ENCODE measurements around the gene SCD.

Gene SCD

DNA sequence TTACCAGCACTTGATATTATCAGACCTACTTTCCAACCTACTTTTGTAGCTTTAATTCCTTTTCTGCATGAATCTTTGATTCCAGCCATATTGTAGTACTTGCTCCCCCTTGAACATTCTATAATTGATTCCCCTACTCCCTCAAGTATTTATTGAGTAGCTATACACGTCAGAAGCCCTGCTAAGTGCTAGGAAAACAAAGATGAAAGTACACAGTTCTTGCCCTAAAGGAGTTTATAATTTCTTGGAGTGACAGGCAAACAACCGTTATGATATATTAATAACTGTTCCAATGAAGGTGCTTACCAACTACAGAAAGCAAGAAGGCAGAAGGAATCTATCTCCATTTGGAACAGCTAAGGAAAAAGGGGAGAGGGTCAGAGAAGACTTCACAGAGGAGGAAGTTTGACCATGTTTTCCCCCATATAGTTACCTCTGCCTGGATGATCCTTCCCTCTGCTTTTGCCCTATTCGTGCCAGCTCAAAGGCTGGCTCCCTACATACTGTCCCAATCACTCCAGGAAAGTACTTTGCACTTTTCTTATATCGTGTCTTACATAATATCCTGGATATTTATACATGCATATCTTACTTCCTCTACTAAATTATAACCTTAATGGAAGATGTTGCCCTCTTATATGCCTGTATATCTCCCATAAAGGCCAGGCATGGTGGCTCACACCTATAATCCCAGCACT lies 54.7 kb downstream of the SCD start:
- DNase-seq, result no peak

DNA sequence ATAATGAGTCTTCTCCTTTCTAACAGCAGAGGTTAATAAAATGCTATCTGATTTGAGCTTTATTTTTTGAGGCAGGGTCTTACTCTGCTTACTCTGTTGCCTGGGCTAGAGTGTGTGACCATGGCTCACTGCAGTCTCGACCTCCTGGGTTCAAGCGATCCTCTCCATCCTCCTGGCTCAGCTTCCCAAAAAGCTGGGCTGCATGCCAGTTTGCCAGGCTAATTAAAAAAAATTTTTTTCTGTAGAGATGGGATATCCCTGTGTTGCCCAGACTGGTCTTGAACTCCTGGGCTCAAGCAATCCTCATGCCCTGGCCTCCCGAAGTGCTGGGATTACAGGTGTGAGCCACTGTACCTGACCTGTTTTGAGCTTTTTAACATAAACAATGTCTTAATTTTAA lies 56.7 kb downstream of the SCD start:
- no peak for DNase-seq

DNA sequence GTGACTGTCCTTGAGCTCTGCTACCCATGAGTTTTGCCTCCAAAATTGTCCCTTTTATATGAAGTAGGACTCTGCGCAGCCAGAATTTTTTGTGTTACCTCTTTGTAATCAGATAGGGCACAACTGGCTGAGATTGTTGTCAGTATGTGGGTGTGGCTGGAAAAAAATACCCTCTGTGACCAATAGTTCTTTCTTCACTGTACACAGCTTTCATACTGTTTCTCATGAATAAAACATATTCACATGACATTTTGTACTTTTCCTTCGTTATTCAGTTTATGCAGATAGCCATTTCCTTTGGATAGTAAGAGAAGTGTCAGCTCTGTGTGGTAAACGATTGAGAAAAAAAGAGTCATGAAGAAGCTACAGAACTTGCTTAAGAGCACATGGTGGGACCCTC lies 66.1 kb downstream of the SCD start:
- no peak for DNase-seq

Data from stimulated activated CD4-positive, alpha-beta T cell treated with anti-CD3 and anti-CD28 coated beads, Interleukin-2, amount 100 ng/mL, for 48 hours (primary cell).